Vagina (tissue), 2 donors: ENCODE data around the gene RBM12. TPM values are rescaled to one million over a fixed set of nuclear protein-coding genes. Genes with fewer than 3 reads are reported as not detected.

Experiments
- DNase-seq, 2 donors: peaks; one replicate each; pipeline ENCODE4 v3.0.0-alpha.2; 2017; ENCODE audit errors: extremely low spot score in 2 of 2
- H3K27ac ChIP-seq: fragments of 200-600 bp; sonication (generic); one replicate; pipeline ENCODE4 v1.5.1; 2019
- H3K27me3 ChIP-seq: fragments of 200-600 bp; sonication (generic); one replicate; pipeline ENCODE4 v1.5.1; 2019
- H3K36me3 ChIP-seq, 2 donors: fragments of 200-600 bp; sonication (generic); one replicate each; pipeline ENCODE4 v1.5.1; 2017 to 2019
- H3K4me1 ChIP-seq: fragments of 200-600 bp; sonication (generic); one replicate; pipeline ENCODE4 v1.5.1; 2019
- H3K4me3 ChIP-seq, 2 donors: fragments of 200-600 bp; sonication (generic); 1 replicate in 1 of 2; 2 replicates in 1 of 2; pipeline ENCODE4 v1.5.1; 2016 to 2019
- H3K9me3 ChIP-seq: fragments of 200-600 bp; sonication (generic); one replicate; pipeline ENCODE4 v1.5.1; 2019
- POLR2A ChIP-seq, 2 donors: fragments of 450-650 bp; IDR thresholded peaks; one replicate each; pipeline ENCODE4 v1.6.1; 2017; ENCODE audit warnings: antibody characterized with exemption in 2 of 2, mild to moderate bottlenecking in 2 of 2, moderate library complexity in 2 of 2
- POLR2AphosphoS5 ChIP-seq, 2 donors: sonication (generic); formaldehyde crosslinking; IDR thresholded peaks; one replicate each; pipeline ENCODE4 v1.9.0; 2017; ENCODE audit warnings: antibody characterized with exemption in 2 of 2, mild to moderate bottlenecking in 2 of 2, low read depth in 1 of 2; ENCODE audit not compliant: insufficient read depth in 1 of 2
- intact Hi-C: fragments of 100-400 bp; cut with DNase I; formaldehyde crosslinking; loops from one replicate; pipeline ENCODE4 v1.15.1; 2023
- total RNA-seq: library from RNA; depleted of rRNA; stranded (reverse); fragments of >200 nt; gene quantifications from one replicate; pipeline ENCODE4 v1.2.3, GENCODE V29; 2016
- TF ChIP-seq, protein P1 (sequence below), 3 experiments: fragments of 450-650 bp in 2 of 3; fragments of 200-600 bp in 1 of 3; sonication (generic) in 1 of 3; IDR thresholded peaks; one replicate each; pipeline ENCODE4 v1.5.1; 2017 to 2019; ENCODE audit warnings: antibody characterized with exemption in 3 of 3, mild to moderate bottlenecking in 2 of 3, moderate library complexity in 2 of 3

The RBM12 gene
- total RNA-seq, 1 donor from 2014 or later, result 26.8 TPM

DNA sequence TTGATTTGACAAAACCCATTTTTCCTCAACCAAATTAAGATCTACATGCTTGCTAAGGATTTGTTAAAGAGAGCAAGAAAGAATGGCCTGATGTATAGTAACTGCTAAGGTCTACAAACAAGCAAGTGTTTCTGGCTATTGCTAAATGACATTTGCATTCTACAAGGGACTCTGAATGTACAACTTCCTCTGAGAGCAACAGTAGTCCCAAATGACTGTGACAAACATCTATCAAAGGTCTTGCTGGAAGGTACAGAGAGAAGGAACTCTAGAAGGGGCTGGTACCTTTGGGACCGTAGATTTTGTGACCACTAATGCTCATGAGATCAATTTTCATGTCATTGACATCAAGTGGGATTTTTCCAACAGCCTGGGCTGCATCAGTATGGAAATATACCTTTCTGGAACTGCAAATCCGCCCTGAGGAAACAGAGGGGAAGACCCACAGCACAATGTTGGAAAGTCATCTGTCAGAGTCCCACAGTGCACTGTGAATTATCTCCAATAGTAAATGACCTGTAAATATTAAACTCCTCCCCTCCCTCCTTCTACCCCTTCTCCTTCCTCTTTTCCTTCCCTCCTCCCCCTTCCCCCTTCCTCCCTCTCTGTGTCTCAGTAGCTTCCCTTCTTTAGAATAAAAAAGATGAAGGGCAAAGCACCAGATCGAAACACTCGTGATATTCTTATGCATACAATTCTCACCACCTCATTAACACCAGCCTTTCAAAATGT lies 15.9 kb upstream of the RBM12 start:
- DNase-seq, result peak in 1 of 2 donors; percentile 22
- Histone ChIP-seq H3K4me3 (no peak overlapping the region), H3K9me3 (no peaks in the 10 kb centered on the region), H3K36me3 (peaks cover 0 to 20% of the 10 kb centered on the region in 2 donors), H3K4me1 (no peaks in the 10 kb centered on the region), H3K27me3 (no peaks in the 10 kb centered on the region), H3K27ac (no peak overlapping the region)
- TF ChIP-seq, protein P1, sequence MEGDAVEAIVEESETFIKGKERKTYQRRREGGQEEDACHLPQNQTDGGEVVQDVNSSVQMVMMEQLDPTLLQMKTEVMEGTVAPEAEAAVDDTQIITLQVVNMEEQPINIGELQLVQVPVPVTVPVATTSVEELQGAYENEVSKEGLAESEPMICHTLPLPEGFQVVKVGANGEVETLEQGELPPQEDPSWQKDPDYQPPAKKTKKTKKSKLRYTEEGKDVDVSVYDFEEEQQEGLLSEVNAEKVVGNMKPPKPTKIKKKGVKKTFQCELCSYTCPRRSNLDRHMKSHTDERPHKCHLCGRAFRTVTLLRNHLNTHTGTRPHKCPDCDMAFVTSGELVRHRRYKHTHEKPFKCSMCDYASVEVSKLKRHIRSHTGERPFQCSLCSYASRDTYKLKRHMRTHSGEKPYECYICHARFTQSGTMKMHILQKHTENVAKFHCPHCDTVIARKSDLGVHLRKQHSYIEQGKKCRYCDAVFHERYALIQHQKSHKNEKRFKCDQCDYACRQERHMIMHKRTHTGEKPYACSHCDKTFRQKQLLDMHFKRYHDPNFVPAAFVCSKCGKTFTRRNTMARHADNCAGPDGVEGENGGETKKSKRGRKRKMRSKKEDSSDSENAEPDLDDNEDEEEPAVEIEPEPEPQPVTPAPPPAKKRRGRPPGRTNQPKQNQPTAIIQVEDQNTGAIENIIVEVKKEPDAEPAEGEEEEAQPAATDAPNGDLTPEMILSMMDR (IDR thresholded peaks at IDR 0.05), result no peak
- no peak for TF ChIP-seq POLR2A (IDR thresholded peaks at IDR 0.05)
- TF ChIP-seq POLR2AphosphoS5 (IDR thresholded peaks at IDR 0.05; ENCODE audit: insufficient read depth in 1 of 2, low read depth in 1 of 2), result no peak
- intact Hi-C loops, result no loop called here

DNA sequence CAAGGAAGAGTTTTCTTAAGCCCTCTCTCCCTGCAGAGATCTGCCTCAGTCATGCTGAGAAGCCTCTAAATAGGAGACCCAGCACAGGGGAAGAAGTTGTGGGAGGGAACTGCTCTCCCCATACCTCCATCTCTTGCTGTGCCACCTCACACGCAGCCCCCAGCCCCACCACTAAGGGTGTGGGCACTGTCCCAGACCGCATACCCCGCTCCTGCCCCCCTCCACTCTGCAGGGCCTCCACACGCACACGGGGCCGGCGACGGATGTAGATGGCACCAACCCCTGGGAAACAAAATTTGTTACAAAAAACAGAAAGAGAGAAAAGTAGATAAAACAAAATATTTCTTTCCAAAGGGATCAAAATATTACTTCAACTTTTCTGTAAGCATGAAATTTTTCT lies 10.2 kb upstream of the RBM12 start:
- Histone ChIP-seq H3K27ac (no peak overlapping the region), H3K36me3 (peaks cover 0 to 44% of the 10 kb centered on the region in 2 donors), H3K4me1 (no peaks in the 10 kb centered on the region), H3K9me3 (no peaks in the 10 kb centered on the region), H3K27me3 (no peaks in the 10 kb centered on the region), H3K4me3 (no peak overlapping the region)
- intact Hi-C loops, result no loop called here
- TF ChIP-seq, protein P1 (IDR thresholded peaks at IDR 0.05), result no peak
- TF ChIP-seq POLR2A (IDR thresholded peaks at IDR 0.05) (no peak), POLR2AphosphoS5 (IDR thresholded peaks at IDR 0.05; ENCODE audit: insufficient read depth in 1 of 2, low read depth in 1 of 2) (no peak)
- DNase-seq, result peak in 1 of 2 donors; percentile 40

DNA sequence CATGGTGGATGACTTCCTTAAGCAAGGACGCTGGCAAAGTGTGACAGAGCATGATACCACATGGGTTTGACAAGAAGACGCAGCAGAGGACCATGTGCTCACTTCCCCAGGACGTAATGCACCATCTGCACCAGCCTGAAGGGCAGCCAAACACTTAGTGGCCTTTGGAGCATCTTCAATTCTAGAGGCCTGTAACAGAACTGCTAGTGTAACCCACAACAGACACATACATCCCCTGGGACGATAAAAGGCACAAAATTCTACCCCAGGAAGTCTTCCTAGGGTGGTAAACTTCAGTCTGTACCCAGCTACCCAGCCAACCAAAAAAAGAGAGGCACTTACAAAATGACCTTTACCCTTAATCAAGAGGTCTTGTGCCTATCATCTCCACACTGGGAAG lies 9.2 kb upstream of the RBM12 start:
- H3K27ac ChIP-seq, result no peak overlapping the region
- no peak overlapping the region for H3K4me3 ChIP-seq
- intact Hi-C loops, result no loop called here
- peaks cover 0 to 54% of the 10 kb centered on the region in 2 donors for H3K36me3 ChIP-seq
- H3K27me3 ChIP-seq, result no peaks in the 10 kb centered on the region
- peak in 1 of 2 donors; percentile 52 for DNase-seq
- no peak for TF ChIP-seq POLR2A (IDR thresholded peaks at IDR 0.05)
- no peak for TF ChIP-seq POLR2AphosphoS5 (IDR thresholded peaks at IDR 0.05; ENCODE audit: insufficient read depth in 1 of 2, low read depth in 1 of 2)
- TF ChIP-seq, protein P1 (IDR thresholded peaks at IDR 0.05), result no peak
- no peaks in the 10 kb centered on the region for H3K9me3 ChIP-seq
- no peaks in the 10 kb centered on the region for H3K4me1 ChIP-seq

DNA sequence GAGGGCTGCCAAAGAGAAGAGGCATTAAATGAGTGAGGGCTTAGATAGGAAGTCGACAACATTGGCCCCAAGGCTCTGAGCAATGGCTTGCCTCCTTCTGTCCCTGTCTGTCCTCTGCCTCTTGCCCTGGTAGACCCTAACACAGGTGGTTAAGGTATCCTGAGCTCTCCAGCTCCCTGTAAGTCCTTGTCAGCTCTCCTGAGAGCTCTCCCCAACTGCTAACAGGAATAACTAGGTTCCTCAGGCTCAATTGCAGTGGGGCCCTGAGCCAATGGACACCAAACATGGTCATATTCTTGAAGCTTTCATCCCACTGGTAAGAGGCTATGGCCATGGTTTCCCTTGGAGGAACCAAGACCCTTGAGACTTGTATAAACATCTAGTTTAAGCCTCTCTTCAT lies 5.0 kb upstream of the RBM12 start:
- Histone ChIP-seq H3K9me3 (no peaks in the 10 kb centered on the region), H3K4me1 (no peaks in the 10 kb centered on the region), H3K36me3 (peaks cover 0 to 58% of the 10 kb centered on the region in 2 donors), H3K4me3 (no peak overlapping the region), H3K27me3 (no peaks in the 10 kb centered on the region), H3K27ac (no peak overlapping the region)
- no peak for DNase-seq
- intact Hi-C loops, result loop anchor here (5.0 kb wide), 1 partner anchor 52 kb away; the partner anchor contains the start of gene SPAG4
- TF ChIP-seq POLR2A (IDR thresholded peaks at IDR 0.05), result no peak
- TF ChIP-seq, protein P1 (IDR thresholded peaks at IDR 0.05), result no peak
- TF ChIP-seq POLR2AphosphoS5 (IDR thresholded peaks at IDR 0.05; ENCODE audit: insufficient read depth in 1 of 2, low read depth in 1 of 2), result no peak

DNA sequence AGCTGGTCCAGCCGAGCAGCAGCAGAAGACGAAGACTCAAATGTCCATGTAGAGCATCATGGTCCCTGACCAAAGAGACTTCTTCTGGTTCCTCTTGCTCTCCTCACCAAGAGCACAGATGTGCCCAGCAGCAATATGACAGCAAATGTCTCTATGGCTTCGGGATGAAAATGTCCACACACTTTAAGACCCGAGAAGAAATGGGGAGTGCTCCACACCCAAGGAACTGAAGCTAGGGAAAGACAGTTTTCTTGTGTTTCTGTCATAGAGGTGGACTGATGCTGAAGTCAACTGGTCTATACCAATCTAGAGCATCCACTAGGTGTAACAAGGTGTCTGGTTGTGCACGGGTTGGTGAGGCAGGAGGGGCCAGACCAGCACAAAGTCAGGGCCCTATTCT lies 4.5 kb upstream of the RBM12 start:
- peaks cover 0 to 53% of the 10 kb centered on the region in 2 donors for H3K36me3 ChIP-seq
- TF ChIP-seq POLR2A (IDR thresholded peaks at IDR 0.05) (no peak), POLR2AphosphoS5 (IDR thresholded peaks at IDR 0.05; ENCODE audit: insufficient read depth in 1 of 2, low read depth in 1 of 2) (no peak)
- TF ChIP-seq, protein P1 (IDR thresholded peaks at IDR 0.05), result no peak
- intact Hi-C loops, result loop anchor here (5.0 kb wide), 1 partner anchor 52 kb away; the partner anchor contains the start of gene SPAG4

More for the DNA sequence above, 4.5 kb upstream of the RBM12 start:
- H3K4me1 ChIP-seq, result no peaks in the 10 kb centered on the region
- H3K27me3 ChIP-seq, result no peaks in the 10 kb centered on the region
- DNase-seq, result peak in 1 of 2 donors; percentile 70
- no peak overlapping the region for H3K27ac ChIP-seq
- no peak overlapping the region for H3K4me3 ChIP-seq
- H3K9me3 ChIP-seq, result no peaks in the 10 kb centered on the region
